Gastroesophageal sphincter (tissue), 4 donors: Measurements from ENCODE around the gene INPP4B. TPM values are rescaled to one million over a fixed set of nuclear protein-coding genes. Genes with fewer than 3 reads are reported as not detected.

Source experiments
- ATAC-seq: fragments of 150-250 bp; one replicate; pipeline ENCODE4 v1.9.1; 2016; ENCODE audit warnings: mild to moderate bottlenecking, moderate library complexity
- H3K27ac ChIP-seq, 4 donors: fragments of 200-600 bp; sonication (generic) in 3 of 4; 1 replicate in 3 of 4; 2 replicates in 1 of 4; pipeline ENCODE4 v1.5.1; 2016 to 2019
- H3K27me3 ChIP-seq: fragments of 200-600 bp; sonication (generic); one replicate; pipeline ENCODE4 v1.5.1; 2019
- H3K36me3 ChIP-seq, 2 donors: fragments of 200-600 bp; sonication (generic); one replicate each; pipeline ENCODE4 v1.5.1; 2019; ENCODE audit warnings: control low read depth in 1 of 2
- H3K4me1 ChIP-seq, 3 donors: fragments of 200-600 bp; sonication (generic); 1 replicate in 2 of 3; 2 replicates in 1 of 3; pipeline ENCODE4 v1.5.1; 2016 to 2019; ENCODE audit warnings: control low read depth in 2 of 3
- H3K4me3 ChIP-seq, 2 donors: fragments of 200-600 bp; sonication (generic); one replicate each; pipeline ENCODE4 v1.5.1; 2019; ENCODE audit warnings: mild to moderate bottlenecking in 1 of 2, moderate library complexity in 1 of 2
- H3K9me3 ChIP-seq, 3 donors: fragments of 200-600 bp; sonication (generic); one replicate each; pipeline ENCODE4 v1.5.1; 2017 to 2019; ENCODE audit warnings: control low read depth in 2 of 3
- CTCF ChIP-seq, 4 experiments: fragments of 200-600 bp in 2 of 4; fragments of 450-650 bp in 2 of 4; sonication (generic) in 1 of 4; IDR thresholded peaks; one replicate each; pipeline ENCODE4 v1.5.1; 2017 to 2019; ENCODE audit warnings: antibody characterized with exemption in 4 of 4, mild to moderate bottlenecking in 2 of 4, moderate library complexity in 2 of 4
- EP300 ChIP-seq: sonication (generic); formaldehyde crosslinking; IDR thresholded peaks from one replicate; pipeline ENCODE4 v1.6.1; 2017; ENCODE audit warnings: antibody characterized with exemption, mild to moderate bottlenecking
- POLR2A ChIP-seq, 2 donors: fragments of 450-650 bp; IDR thresholded peaks; one replicate each; pipeline ENCODE4 v1.6.1; 2017; ENCODE audit warnings: antibody characterized with exemption in 2 of 2, mild to moderate bottlenecking in 2 of 2, moderate library complexity in 1 of 2
- POLR2AphosphoS5 ChIP-seq: sonication (generic); formaldehyde crosslinking; IDR thresholded peaks from one replicate; pipeline ENCODE4 v1.6.1; 2017; ENCODE audit warnings: antibody characterized with exemption
- WGBS, 2 donors: methylation state at CpG; one replicate each; pipeline ENCODE4 v1.1.5; 2018; ENCODE audit warnings: low coverage in 1 of 2; 5-methylcytosine and 5-hydroxymethylcytosine counted together
- total RNA-seq, 4 donors: library from RNA; depleted of rRNA; stranded (reverse); fragments of >200 nt; gene quantifications; one replicate each; pipeline ENCODE4 v1.1.0, GENCODE V29; 2016

INPP4B gene
- total RNA-seq, 4 donors from 2014 or later = 17.6 to 63.8 (median 31.3) TPM

- Histone ChIP-seq H3K36me3 (no peaks in the 10 kb centered on the region), H3K4me1 (peaks cover 0 to 30% (median 8%) of the 10 kb centered on the region in 3 donors), H3K9me3 (no peaks in the 10 kb centered on the region), H3K27ac (no peak overlapping the region), H3K4me3 (no peak overlapping the region), H3K27me3 (no peaks in the 10 kb centered on the region)
- ATAC-seq = no peak
- no peak for TF ChIP-seq EP300
- no peak for TF ChIP-seq POLR2AphosphoS5
- TF ChIP-seq CTCF (IDR thresholded peaks at IDR 0.05) = no peak
- TF ChIP-seq POLR2A (IDR thresholded peaks at IDR 0.05) = no peak
- WGBS, 2 donors = 71 to 81% methylated on average over 2 of the region's 2 CpGs
Measured at GRCh38 chr4:142124874-142125273, 721.2 kb downstream of the INPP4B start.

- Histone ChIP-seq H3K36me3 (no peaks in the 10 kb centered on the region), H3K27me3 (no peaks in the 10 kb centered on the region), H3K27ac (no peak overlapping the region), H3K4me1 (no peaks in the 10 kb centered on the region), H3K4me3 (no peak overlapping the region), H3K9me3 (no peaks in the 10 kb centered on the region)
- WGBS, 2 donors = 68 to 87% methylated on average over 7 to 9 of the region's 9 CpGs
- no peak for TF ChIP-seq EP300
- TF ChIP-seq CTCF (IDR thresholded peaks at IDR 0.05) = no peak
- no peak for ATAC-seq
Measured at GRCh38 chr4:142121448-142122350, 724.4 kb downstream of the INPP4B start.

- Histone ChIP-seq H3K36me3 (no peaks in the 10 kb centered on the region), H3K9me3 (no peaks in the 10 kb centered on the region), H3K4me3 (no peak overlapping the region), H3K27ac (no peak overlapping the region), H3K4me1 (no peaks in the 10 kb centered on the region), H3K27me3 (no peaks in the 10 kb centered on the region)
- 100% methylated on average over 1 of the region's 1 CpG for WGBS, 2 donors
- no peak for ATAC-seq
- TF ChIP-seq EP300 (no peak), POLR2AphosphoS5 (no peak), POLR2A (IDR thresholded peaks at IDR 0.05) (no peak), CTCF (IDR thresholded peaks at IDR 0.05) (no peak)
Measured at GRCh38 chr4:142120921-142121320, 725.2 kb downstream of the INPP4B start.

- TF ChIP-seq POLR2AphosphoS5 (no peak), CTCF (IDR thresholded peaks at IDR 0.05) (no peak), POLR2A (IDR thresholded peaks at IDR 0.05) (no peak), EP300 (no peak)
- H3K36me3 ChIP-seq = peaks cover 0 to 11% of the 10 kb centered on the region in 2 donors
- no peaks in the 10 kb centered on the region for H3K27me3 ChIP-seq
- H3K9me3 ChIP-seq = no peaks in the 10 kb centered on the region
- no peak overlapping the region for H3K27ac ChIP-seq
- H3K4me3 ChIP-seq = no peak overlapping the region
- WGBS, 2 donors = 79 to 84% methylated on average over 2 of the region's 2 CpGs
- ATAC-seq = no peak
- H3K4me1 ChIP-seq = no peaks in the 10 kb centered on the region
Measured at GRCh38 chr4:142112451-142112850, 733.6 kb downstream of the INPP4B start.

GRCh38 chr4:142110136-142110535, 736.0 kb downstream of the INPP4B start:
- TF ChIP-seq POLR2A (IDR thresholded peaks at IDR 0.05) = no peak
- TF ChIP-seq EP300 = no peak
- no peak for TF ChIP-seq POLR2AphosphoS5
- no peak for TF ChIP-seq CTCF (IDR thresholded peaks at IDR 0.05)
- Histone ChIP-seq H3K9me3 (no peaks in the 10 kb centered on the region), H3K27me3 (no peaks in the 10 kb centered on the region), H3K27ac (no peak overlapping the region), H3K4me3 (no peak overlapping the region), H3K36me3 (peaks cover 0 to 11% of the 10 kb centered on the region in 2 donors), H3K4me1 (no peaks in the 10 kb centered on the region)
- no peak for ATAC-seq
